NB4 (cell line): ENCODE measurements around the gene PSKH1.

Experiments
- DNase-seq: peaks from one replicate; pipeline ENCODE4 v3.0.0; 2010; ENCODE audit warnings: low read depth
- H3K4me3 ChIP-seq: one replicate; pipeline ENCODE4 v1.5.1; 2011; ENCODE audit warnings: mild to moderate bottlenecking, low read depth, low read length, moderate library complexity
- CTCF ChIP-seq: IDR thresholded peaks from one replicate; pipeline ENCODE4 v1.5.1; 2012; ENCODE audit warnings: low read depth, low read length
- MAX ChIP-seq: IDR thresholded peaks from 2 replicates; pipeline ENCODE4 v1.6.1; 2011; ENCODE audit warnings: low read depth, low read length
- MYC ChIP-seq: IDR thresholded peaks from 2 replicates; pipeline ENCODE4 v1.6.1; 2011; ENCODE audit warnings: low read depth, low read length
- POLR2A ChIP-seq: IDR thresholded peaks from 2 replicates; pipeline ENCODE4 v1.6.1; 2011; ENCODE audit warnings: mild to moderate bottlenecking; ENCODE audit not compliant: insufficient read length; ENCODE audit errors: extremely low read depth

PSKH1 gene

GRCh38 chr16:67953641-67954375, 60.8 kb downstream of the PSKH1 start:
- H3K4me3 ChIP-seq, result no peak overlapping the region
- TF ChIP-seq CTCF, result no peak
- TF ChIP-seq MYC, result no peak
- TF ChIP-seq MAX, result no peak
- no peak for TF ChIP-seq POLR2A
- no peak for DNase-seq

- DNase-seq, result no peak
- TF ChIP-seq MYC (no peak), MAX (no peak), POLR2A (no peak), CTCF (no peak)
These were observed 61.6 kb downstream of the PSKH1 start for GRCh38 chr16:67954421-67955196.

GRCh38 chr16:67957622-67958021, 64.6 kb downstream of the PSKH1 start:
- no peak for DNase-seq
- no peak overlapping the region for H3K4me3 ChIP-seq
- no peak for TF ChIP-seq MAX
- no peak for TF ChIP-seq CTCF

More at GRCh38 chr16:67954421-67955196, 61.6 kb downstream of the PSKH1 start:
- no peak overlapping the region for H3K4me3 ChIP-seq

GRCh38 chr16:67959536-67960329, 66.7 kb downstream of the PSKH1 start:
- TF ChIP-seq MYC (no peak), CTCF (no peak), MAX (no peak), POLR2A (no peak)
- DNase-seq, result no peak

GRCh38 chr16:67961551-67961957, 68.5 kb downstream of the PSKH1 start:
- no peak overlapping the region for H3K4me3 ChIP-seq
- TF ChIP-seq MYC (no peak), MAX (no peak), POLR2A (no peak), CTCF (no peak)
- no peak for DNase-seq

More at GRCh38 chr16:67959536-67960329, 66.7 kb downstream of the PSKH1 start:
- H3K4me3 ChIP-seq, result no peak overlapping the region
